ENCODE measurements around the gene ATG2A. TPM values are rescaled to one million over a fixed set of nuclear protein-coding genes. Genes with fewer than 3 reads are reported as not detected.

Gene ATG2A
- total and polyA plus RNA-seq, 10 of the 15 experiments (the other 5 are each of a cell fraction or from before 2014, with no cell fraction given), result 0.08 to 19.0 (median 4.6) TPM

DNA sequence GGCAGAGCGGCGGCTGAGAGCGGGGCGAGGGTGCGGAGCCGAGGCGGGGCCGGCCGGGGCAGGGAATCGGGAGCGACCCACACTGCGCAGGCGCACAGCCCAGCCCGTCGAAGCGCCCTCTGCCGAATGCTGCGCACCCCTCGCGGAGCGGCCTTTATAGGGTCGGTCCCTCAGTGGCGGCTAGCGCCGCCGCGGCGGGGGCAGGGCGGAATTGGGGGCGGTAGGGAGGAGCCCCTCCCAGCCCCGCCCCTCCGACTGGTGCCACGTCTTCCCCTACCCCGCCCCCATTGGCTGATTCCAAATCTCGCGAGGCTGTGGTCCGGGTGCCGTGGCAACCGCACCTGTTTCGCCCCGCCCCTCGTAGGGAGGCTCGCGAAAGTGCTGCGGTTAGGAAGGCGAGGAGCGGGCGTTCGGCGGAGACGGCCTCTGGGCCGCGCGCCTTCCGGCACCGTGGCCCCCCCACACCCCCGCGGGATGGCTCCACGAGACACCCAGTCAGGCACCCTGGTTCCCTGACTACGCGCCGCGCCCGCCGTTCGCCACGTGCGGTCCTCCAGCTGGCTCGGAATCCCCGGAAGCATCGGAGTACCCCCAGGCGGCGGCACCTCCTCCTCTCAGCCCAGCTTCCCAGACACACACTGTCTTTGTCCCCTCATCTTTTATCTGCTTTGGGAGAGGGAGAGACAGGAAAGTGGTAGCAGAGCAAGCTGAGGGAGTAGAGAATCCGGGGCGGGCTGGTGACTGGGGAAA is 38.3 kb downstream of the ATG2A start, which contains the start of gene EHD1 (continued):
- TF ChIP-seq, protein P1, sequence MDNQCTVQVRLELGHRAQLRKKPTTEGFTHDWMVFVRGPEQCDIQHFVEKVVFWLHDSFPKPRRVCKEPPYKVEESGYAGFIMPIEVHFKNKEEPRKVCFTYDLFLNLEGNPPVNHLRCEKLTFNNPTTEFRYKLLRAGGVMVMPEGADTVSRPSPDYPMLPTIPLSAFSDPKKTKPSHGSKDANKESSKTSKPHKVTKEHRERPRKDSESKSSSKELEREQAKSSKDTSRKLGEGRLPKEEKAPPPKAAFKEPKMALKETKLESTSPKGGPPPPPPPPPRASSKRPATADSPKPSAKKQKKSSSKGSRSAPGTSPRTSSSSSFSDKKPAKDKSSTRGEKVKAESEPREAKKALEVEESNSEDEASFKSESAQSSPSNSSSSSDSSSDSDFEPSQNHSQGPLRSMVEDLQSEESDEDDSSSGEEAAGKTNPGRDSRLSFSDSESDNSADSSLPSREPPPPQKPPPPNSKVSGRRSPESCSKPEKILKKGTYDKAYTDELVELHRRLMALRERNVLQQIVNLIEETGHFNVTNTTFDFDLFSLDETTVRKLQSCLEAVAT (IDR thresholded peaks at IDR 0.05), result peak; percentile 84
- TF ChIP-seq, protein P2, sequence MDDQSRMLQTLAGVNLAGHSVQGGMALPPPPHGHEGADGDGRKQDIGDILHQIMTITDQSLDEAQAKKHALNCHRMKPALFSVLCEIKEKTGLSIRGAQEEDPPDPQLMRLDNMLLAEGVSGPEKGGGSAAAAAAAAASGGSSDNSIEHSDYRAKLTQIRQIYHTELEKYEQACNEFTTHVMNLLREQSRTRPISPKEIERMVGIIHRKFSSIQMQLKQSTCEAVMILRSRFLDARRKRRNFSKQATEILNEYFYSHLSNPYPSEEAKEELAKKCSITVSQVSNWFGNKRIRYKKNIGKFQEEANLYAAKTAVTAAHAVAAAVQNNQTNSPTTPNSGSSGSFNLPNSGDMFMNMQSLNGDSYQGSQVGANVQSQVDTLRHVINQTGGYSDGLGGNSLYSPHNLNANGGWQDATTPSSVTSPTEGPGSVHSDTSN (IDR thresholded peaks at IDR 0.05; ENCODE audit: insufficient replicate concordance, low read depth, low read length), result peak; percentile 24
- TF ChIP-seq RUNX3 (IDR thresholded peaks at IDR 0.05; ENCODE audit: low read length), result no peak
- TF ChIP-seq NBN (IDR thresholded peaks at IDR 0.05), result no peak; the same call in none of the 2 replicates
- peak in 1 of 2 experiments; percentile 75; a peak in 1 of 4 replicates for TF ChIP-seq IKZF2 (IDR thresholded peaks at IDR 0.05)
- TF ChIP-seq, protein P3, sequence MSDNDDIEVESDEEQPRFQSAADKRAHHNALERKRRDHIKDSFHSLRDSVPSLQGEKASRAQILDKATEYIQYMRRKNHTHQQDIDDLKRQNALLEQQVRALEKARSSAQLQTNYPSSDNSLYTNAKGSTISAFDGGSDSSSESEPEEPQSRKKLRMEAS (IDR thresholded peaks at IDR 0.05; ENCODE audit: low read depth, low read length), result peak; percentile 66
- TF ChIP-seq, protein P4, sequence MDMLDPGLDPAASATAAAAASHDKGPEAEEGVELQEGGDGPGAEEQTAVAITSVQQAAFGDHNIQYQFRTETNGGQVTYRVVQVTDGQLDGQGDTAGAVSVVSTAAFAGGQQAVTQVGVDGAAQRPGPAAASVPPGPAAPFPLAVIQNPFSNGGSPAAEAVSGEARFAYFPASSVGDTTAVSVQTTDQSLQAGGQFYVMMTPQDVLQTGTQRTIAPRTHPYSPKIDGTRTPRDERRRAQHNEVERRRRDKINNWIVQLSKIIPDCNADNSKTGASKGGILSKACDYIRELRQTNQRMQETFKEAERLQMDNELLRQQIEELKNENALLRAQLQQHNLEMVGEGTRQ (IDR thresholded peaks at IDR 0.05; ENCODE audit: borderline replicate concordance, low read depth, low read length), result no peak
- TF ChIP-seq, protein P5, sequence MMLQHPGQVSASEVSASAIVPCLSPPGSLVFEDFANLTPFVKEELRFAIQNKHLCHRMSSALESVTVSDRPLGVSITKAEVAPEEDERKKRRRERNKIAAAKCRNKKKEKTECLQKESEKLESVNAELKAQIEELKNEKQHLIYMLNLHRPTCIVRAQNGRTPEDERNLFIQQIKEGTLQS (IDR thresholded peaks at IDR 0.05; ENCODE audit: borderline replicate concordance, extremely low read depth, low read depth, low read length), result no peak
- TF ChIP-seq BCLAF1 (IDR thresholded peaks at IDR 0.05), result no peak
- TF ChIP-seq ZZZ3 (IDR thresholded peaks at IDR 0.05; ENCODE audit: control insufficient read depth, insufficient read length, low read depth), result no peak
- TF ChIP-seq CHD4 (IDR thresholded peaks at IDR 0.05), result no peak
- TF ChIP-seq IRF3 (IDR thresholded peaks at IDR 0.05), result no peak
- TF ChIP-seq TBL1XR1 (IDR thresholded peaks at IDR 0.05; ENCODE audit: low read depth, low read length), result peak; percentile 85
- no peak for TF ChIP-seq PML (IDR thresholded peaks at IDR 0.05; ENCODE audit: low read length)
- no peak for TF ChIP-seq ZNF24 (IDR thresholded peaks at IDR 0.05)
- TF ChIP-seq EGR1 (IDR thresholded peaks at IDR 0.05; ENCODE audit: borderline replicate concordance in 1 of 2, low read depth in 2 of 2, low read length in 2 of 2), result peak in 1 of 2 experiments; percentile 71; a peak in 2 of 3 replicates
- no peak; the same call in 1 of the 2 replicates for TF ChIP-seq ZBTB4 (CRISPR knock-in tag; IDR thresholded peaks at IDR 0.05)
